ENCODE results near the gene OLA1.

Gene OLA1

DNA sequence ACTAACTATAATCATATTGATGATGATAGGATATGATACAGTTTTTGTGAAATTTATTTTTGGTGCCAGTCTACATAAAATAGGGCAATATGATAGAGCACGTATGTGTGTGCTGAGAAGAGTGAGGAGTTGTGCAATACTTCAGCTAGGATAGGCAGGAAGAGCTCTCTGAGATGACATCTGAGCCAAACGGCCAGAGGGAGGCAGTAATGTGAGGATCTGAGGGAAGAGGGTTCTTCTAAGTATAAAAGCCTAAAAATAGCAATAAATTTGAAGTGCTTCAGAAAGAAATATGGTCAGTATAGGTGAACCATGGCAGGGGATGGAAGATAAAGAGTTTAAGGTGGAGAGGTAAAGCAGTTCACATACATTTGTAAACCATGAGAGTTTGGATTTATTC lies 102.5 kb downstream of the OLA1 start:
- Histone ChIP-seq H3K36me3 (ENCODE audit: control insufficient read depth, low read length) (peaks cover 9% of the 10 kb centered on the region; the same call in 1 of the 2 replicates), H3K79me2 (ENCODE audit: control insufficient read depth, low read length) (peaks cover 49% of the 10 kb centered on the region), H3K4me3 (ENCODE audit: low read length) (no peak overlapping the region), H3K9me2 (replicated peaks; ENCODE audit: control insufficient read depth, low read length) (no peaks in the 10 kb centered on the region), H3K4me1 (ENCODE audit: control insufficient read depth, low read length) (no peaks in the 10 kb centered on the region), H3F3A (ENCODE audit: control insufficient read depth, insufficient read depth) (peaks cover 4% of the 10 kb centered on the region; the same call in 1 of the 2 replicates), H3K4me2 (ENCODE audit: low read length) (no peak overlapping the region), H4K20me1 (ENCODE audit: control insufficient read depth, insufficient read depth, low read depth, low read length) (no peaks in the 10 kb centered on the region), H3K27me3 (ENCODE audit: control insufficient read depth, low read length) (no peaks in the 10 kb centered on the region), H3K9me3 (ENCODE audit: control insufficient read depth, insufficient read depth, low read length) (no peaks in the 10 kb centered on the region), H3K27ac (ENCODE audit: low read depth, low read length) (no peak overlapping the region)
- TF ChIP-seq EZH2phosphoT487 (IDR thresholded peaks at IDR 0.05; ENCODE audit: borderline replicate concordance, low read length) = no peak
- TF ChIP-seq, protein P1, sequence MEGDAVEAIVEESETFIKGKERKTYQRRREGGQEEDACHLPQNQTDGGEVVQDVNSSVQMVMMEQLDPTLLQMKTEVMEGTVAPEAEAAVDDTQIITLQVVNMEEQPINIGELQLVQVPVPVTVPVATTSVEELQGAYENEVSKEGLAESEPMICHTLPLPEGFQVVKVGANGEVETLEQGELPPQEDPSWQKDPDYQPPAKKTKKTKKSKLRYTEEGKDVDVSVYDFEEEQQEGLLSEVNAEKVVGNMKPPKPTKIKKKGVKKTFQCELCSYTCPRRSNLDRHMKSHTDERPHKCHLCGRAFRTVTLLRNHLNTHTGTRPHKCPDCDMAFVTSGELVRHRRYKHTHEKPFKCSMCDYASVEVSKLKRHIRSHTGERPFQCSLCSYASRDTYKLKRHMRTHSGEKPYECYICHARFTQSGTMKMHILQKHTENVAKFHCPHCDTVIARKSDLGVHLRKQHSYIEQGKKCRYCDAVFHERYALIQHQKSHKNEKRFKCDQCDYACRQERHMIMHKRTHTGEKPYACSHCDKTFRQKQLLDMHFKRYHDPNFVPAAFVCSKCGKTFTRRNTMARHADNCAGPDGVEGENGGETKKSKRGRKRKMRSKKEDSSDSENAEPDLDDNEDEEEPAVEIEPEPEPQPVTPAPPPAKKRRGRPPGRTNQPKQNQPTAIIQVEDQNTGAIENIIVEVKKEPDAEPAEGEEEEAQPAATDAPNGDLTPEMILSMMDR (IDR thresholded peaks at IDR 0.05; ENCODE audit: low read depth, low read length, poor library complexity, severe bottlenecking) = peak; percentile 23

DNA sequence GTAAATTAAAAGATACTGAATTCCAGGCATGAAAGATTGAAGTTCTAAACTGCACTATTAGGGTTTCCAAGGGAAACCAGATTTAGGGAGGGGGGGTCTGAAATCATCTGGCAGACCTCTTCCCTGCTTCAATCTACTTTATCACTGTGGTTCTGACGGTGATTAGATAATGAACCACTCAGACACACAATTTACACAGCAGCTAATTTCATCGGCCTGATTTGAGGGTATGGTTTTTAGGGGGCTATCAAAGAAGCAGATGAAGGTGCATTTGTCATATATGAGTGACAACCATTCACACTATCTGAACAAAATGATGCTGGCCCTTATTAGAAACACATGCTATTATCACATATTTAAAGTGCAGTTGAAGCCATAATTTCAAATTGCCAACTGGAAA lies 106.0 kb downstream of the OLA1 start:
- H3K4me1 ChIP-seq (ENCODE audit: control insufficient read depth, low read length) = no peaks in the 10 kb centered on the region
- TF ChIP-seq EZH2phosphoT487 (IDR thresholded peaks at IDR 0.05; ENCODE audit: borderline replicate concordance, low read length) = no peak
- TF ChIP-seq, protein P1 (IDR thresholded peaks at IDR 0.05; ENCODE audit: low read depth, low read length, poor library complexity, severe bottlenecking) = no peak

DNA sequence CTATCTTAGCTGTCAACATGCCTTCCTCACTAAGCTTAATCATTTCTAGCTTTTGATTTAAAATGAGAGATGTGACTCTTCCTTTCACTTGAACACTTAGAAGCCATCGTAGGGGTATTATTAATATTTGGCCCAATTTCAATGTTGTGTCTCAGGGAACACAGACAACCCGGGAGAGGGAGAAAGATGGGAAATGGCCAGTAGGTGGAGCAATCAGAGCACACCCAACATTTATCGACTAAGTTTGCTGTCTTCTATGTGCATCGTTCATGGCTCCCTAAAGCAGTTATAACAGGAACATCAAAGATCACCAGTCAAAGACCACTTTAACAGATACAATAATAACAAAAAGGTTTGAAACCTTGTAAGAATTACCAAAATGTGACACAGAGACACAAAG lies 110.2 kb downstream of the OLA1 start:
- H3K79me2 ChIP-seq (ENCODE audit: control insufficient read depth, low read length) = peaks cover 4% of the 10 kb centered on the region
- H3K9me2 ChIP-seq (replicated peaks; ENCODE audit: control insufficient read depth, low read length) = no peaks in the 10 kb centered on the region
- peaks cover 34% of the 10 kb centered on the region for H3K36me3 ChIP-seq (ENCODE audit: control insufficient read depth, low read length)

More for the DNA sequence above, 106.0 kb downstream of the OLA1 start:
- peaks cover 31% of the 10 kb centered on the region for H3K79me2 ChIP-seq (ENCODE audit: control insufficient read depth, low read length)
- no peaks in the 10 kb centered on the region for H3K9me2 ChIP-seq (replicated peaks; ENCODE audit: control insufficient read depth, low read length)
- no peaks in the 10 kb centered on the region for H4K20me1 ChIP-seq (ENCODE audit: control insufficient read depth, insufficient read depth, low read depth, low read length)
- H3K27me3 ChIP-seq (ENCODE audit: control insufficient read depth, low read length) = no peaks in the 10 kb centered on the region
- H3F3A ChIP-seq (ENCODE audit: control insufficient read depth, insufficient read depth) = peaks cover 4% of the 10 kb centered on the region
- peaks cover 26% of the 10 kb centered on the region for H3K36me3 ChIP-seq (ENCODE audit: control insufficient read depth, low read length)
- H3K27ac ChIP-seq (ENCODE audit: low read depth, low read length) = no peak overlapping the region
- no peak overlapping the region for H3K4me3 ChIP-seq (ENCODE audit: low read length)
- no peak overlapping the region for H3K4me2 ChIP-seq (ENCODE audit: low read length)
- no peaks in the 10 kb centered on the region for H3K9me3 ChIP-seq (ENCODE audit: control insufficient read depth, insufficient read depth, low read length)

More for the DNA sequence above, 110.2 kb downstream of the OLA1 start:
- H3F3A ChIP-seq (ENCODE audit: control insufficient read depth, insufficient read depth) = peaks cover 1% of the 10 kb centered on the region
- no peaks in the 10 kb centered on the region for H3K4me1 ChIP-seq (ENCODE audit: control insufficient read depth, low read length)
- H3K4me2 ChIP-seq (ENCODE audit: low read length) = no peak overlapping the region
- no peaks in the 10 kb centered on the region for H4K20me1 ChIP-seq (ENCODE audit: control insufficient read depth, insufficient read depth, low read depth, low read length)
- H3K4me3 ChIP-seq (ENCODE audit: low read length) = no peak overlapping the region
- TF ChIP-seq EZH2phosphoT487 (IDR thresholded peaks at IDR 0.05; ENCODE audit: borderline replicate concordance, low read length) = no peak
- TF ChIP-seq, protein P1 (IDR thresholded peaks at IDR 0.05; ENCODE audit: low read depth, low read length, poor library complexity, severe bottlenecking) = peak; percentile 61
- H3K9me3 ChIP-seq (ENCODE audit: control insufficient read depth, insufficient read depth, low read length) = no peaks in the 10 kb centered on the region
- H3K27ac ChIP-seq (ENCODE audit: low read depth, low read length) = no peak overlapping the region
- no peaks in the 10 kb centered on the region for H3K27me3 ChIP-seq (ENCODE audit: control insufficient read depth, low read length)
